ENCODE results near the gene GFRA1. TPM values are rescaled to one million over a fixed set of nuclear protein-coding genes. Genes with fewer than 3 reads are reported as not detected.

The GFRA1 gene
- total RNA-seq, 2 donors from 2014 or later: 1.6 to 3.1 TPM

DNA sequence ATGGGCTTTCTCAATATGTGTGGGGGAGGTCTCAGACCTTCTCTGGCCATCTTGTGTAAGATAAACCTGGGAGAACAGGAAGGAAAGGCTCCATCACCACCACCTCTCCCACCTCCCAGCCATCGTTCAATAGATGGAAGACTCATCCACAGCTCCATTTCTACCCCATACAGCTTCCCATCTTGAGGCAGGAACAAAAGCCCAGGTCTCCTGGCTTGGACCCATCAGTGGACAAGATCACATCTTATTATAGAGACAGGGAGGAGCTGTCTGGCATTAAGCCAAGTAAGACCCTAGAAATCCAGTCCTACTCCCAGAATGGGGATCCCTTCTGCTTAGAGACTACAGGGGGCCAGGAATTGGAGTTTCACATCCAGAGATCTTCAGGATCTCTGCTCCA lies 150.3 kb downstream of the GFRA1 start:
- Mint-ChIP-seq H3K27me3 (ENCODE audit: insufficient read depth) (peaks cover 47% of the 10 kb centered on the region), H3K9me3 (no peaks in the 10 kb centered on the region), H3K36me3 (ENCODE audit: low read depth) (no peaks in the 10 kb centered on the region), H3K27ac (no peak overlapping the region), H3K4me1 (no peaks in the 10 kb centered on the region), H3K4me3 (no peak overlapping the region)
- Histone ChIP-seq H3K4me3 (ENCODE audit: low read length) (no peak overlapping the region), H3K27ac (ENCODE audit: low read depth, low read length) (no peak overlapping the region), H3K4me1 (ENCODE audit: control insufficient read depth, insufficient read depth, low read length) (no peaks in the 10 kb centered on the region), H3K9ac (ENCODE audit: extremely low read depth, low read length, poor library complexity, severe bottlenecking) (no peak overlapping the region), H3K9me3 (ENCODE audit: control insufficient read depth, low read length) (no peaks in the 10 kb centered on the region), H3K27me3 (ENCODE audit: control insufficient read depth, insufficient read depth, low read length, poor library complexity, severe bottlenecking) (no peaks in the 10 kb centered on the region), H3K36me3 (ENCODE audit: control insufficient read depth, insufficient read depth, low read length) (no peaks in the 10 kb centered on the region)
- no peak for DNase-seq
- TF ChIP-seq, protein P1, sequence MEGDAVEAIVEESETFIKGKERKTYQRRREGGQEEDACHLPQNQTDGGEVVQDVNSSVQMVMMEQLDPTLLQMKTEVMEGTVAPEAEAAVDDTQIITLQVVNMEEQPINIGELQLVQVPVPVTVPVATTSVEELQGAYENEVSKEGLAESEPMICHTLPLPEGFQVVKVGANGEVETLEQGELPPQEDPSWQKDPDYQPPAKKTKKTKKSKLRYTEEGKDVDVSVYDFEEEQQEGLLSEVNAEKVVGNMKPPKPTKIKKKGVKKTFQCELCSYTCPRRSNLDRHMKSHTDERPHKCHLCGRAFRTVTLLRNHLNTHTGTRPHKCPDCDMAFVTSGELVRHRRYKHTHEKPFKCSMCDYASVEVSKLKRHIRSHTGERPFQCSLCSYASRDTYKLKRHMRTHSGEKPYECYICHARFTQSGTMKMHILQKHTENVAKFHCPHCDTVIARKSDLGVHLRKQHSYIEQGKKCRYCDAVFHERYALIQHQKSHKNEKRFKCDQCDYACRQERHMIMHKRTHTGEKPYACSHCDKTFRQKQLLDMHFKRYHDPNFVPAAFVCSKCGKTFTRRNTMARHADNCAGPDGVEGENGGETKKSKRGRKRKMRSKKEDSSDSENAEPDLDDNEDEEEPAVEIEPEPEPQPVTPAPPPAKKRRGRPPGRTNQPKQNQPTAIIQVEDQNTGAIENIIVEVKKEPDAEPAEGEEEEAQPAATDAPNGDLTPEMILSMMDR (conservative IDR thresholded peaks at IDR 0.05): no peak
- 94% methylated on average over 1 of the region's 1 CpG; no CpG with 5 or more reads in 1 of the 2 experiments for WGBS, 2 experiments (ENCODE audit: insufficient coverage in 1 of 2, insufficient read length in 1 of 2)

DNA sequence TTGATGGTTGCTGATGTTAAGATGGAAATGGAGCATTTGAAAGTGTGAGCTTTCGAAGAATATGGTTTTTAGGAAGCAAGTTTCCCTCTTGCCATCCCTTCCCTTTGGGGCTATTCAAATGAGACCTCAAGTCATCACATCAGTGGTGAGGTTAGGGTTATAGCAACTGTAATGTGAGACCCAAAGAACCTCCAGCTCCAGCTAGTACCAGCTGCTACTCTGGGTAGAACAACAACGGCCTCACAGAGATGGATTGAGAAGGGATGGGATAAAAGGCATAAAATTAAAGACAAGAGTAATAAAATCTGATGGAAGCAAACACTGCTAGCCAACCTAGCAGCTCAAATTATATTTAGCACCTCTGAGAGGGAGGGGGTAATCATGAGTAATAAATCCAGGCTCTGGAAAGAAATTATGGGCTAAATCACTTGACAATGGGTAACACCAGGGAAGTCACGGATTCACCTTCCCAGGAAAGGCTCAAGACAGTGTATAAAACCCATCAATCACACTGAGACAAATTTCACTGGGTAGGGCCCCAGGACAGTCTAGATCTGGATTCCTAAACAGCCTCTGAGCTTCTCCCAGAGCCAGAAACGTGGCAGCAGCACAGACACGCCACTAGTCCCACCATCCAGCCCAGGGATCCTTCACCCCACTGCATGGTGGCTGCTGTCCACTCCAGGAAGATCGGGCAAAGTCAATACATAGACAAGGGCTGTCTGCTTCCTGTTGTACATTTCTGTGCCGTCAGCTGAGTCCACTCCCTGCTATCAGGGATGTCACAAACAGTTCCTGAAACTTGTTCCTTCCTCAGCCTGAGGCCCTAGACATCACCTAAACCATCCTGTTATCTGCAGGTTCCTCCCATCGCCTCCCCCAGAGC lies 151.1 kb downstream of the GFRA1 start:
- no peaks in the 10 kb centered on the region for H3K9me3 ChIP-seq (ENCODE audit: control insufficient read depth, low read length)
- TF ChIP-seq, protein P1 (conservative IDR thresholded peaks at IDR 0.05): no peak
- WGBS, 2 experiments (ENCODE audit: insufficient coverage in 1 of 2, insufficient read length in 1 of 2): 77 to 90% methylated on average over 5 to 8 of the region's 8 CpGs
- no peaks in the 10 kb centered on the region for H3K4me1 ChIP-seq (ENCODE audit: control insufficient read depth, insufficient read depth, low read length)
- no peak overlapping the region for H3K9ac ChIP-seq (ENCODE audit: extremely low read depth, low read length, poor library complexity, severe bottlenecking)
- no peaks in the 10 kb centered on the region for H3K27me3 ChIP-seq (ENCODE audit: control insufficient read depth, insufficient read depth, low read length, poor library complexity, severe bottlenecking)
- Mint-ChIP-seq H3K36me3 (ENCODE audit: low read depth) (no peaks in the 10 kb centered on the region), H3K4me1 (no peaks in the 10 kb centered on the region), H3K4me3 (no peak overlapping the region), H3K9me3 (no peaks in the 10 kb centered on the region), H3K27ac (no peak overlapping the region), H3K27me3 (ENCODE audit: insufficient read depth) (peaks cover 51% of the 10 kb centered on the region)
- H3K4me3 ChIP-seq (ENCODE audit: low read length): no peak overlapping the region
- no peak overlapping the region for H3K27ac ChIP-seq (ENCODE audit: low read depth, low read length)
- H3K36me3 ChIP-seq (ENCODE audit: control insufficient read depth, insufficient read depth, low read length): no peaks in the 10 kb centered on the region
- no peak for DNase-seq

DNA sequence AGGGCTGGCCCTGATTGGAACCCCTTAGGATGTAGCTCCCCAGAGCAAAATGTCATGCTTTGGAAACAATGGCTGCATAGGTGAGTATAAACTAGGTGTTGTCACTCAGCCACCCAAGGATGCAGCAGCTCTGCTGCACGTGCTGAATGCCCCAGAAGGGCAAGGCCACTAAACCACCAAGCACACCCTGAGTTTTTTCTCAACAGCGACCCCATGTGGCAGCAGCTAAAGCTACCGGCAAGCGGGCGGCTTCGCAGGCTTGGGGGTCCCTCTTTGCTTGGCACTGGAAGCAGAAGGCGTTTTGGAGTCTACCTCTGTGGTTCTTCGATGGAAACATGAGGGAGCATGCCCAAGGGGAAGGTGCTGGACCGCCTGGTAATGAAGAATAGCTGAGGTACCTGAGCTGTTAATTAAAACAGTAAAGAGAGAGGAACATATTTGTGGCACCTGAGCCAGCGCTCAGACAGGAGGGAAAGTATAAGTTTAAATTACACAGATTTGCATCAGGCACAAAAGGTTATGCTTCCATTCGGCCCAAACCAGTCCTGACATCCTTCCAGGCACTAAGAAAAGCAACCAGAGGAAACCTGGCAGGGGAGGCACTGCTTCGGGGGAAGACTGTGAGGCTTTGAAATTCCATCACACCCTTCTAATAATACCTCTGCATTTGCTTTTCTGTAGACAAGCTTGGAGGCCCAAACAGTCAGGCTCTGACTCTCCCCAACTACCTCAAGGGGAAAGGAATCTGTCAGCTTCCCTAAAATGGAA lies 152.1 kb downstream of the GFRA1 start:
- no peak overlapping the region for H3K4me3 Mint-ChIP-seq
- DNase-seq: peak; percentile 94
- no peaks in the 10 kb centered on the region for H3K27me3 ChIP-seq (ENCODE audit: control insufficient read depth, insufficient read depth, low read length, poor library complexity, severe bottlenecking)
- no peaks in the 10 kb centered on the region for H3K4me1 ChIP-seq (ENCODE audit: control insufficient read depth, insufficient read depth, low read length)
- H3K27ac Mint-ChIP-seq: no peak overlapping the region
- H3K9me3 Mint-ChIP-seq: no peaks in the 10 kb centered on the region
- no peaks in the 10 kb centered on the region for H3K36me3 ChIP-seq (ENCODE audit: control insufficient read depth, insufficient read depth, low read length)
- H3K4me1 Mint-ChIP-seq: no peaks in the 10 kb centered on the region
- H3K4me3 ChIP-seq (ENCODE audit: low read length): no peak overlapping the region
- peaks cover 52% of the 10 kb centered on the region for H3K27me3 Mint-ChIP-seq (ENCODE audit: insufficient read depth)
- WGBS, 2 experiments (ENCODE audit: insufficient coverage in 1 of 2, insufficient read length in 1 of 2): 64 to 66% methylated on average over 7 to 12 of the region's 12 CpGs
- TF ChIP-seq, protein P1 (conservative IDR thresholded peaks at IDR 0.05): peak; percentile 94
- no peaks in the 10 kb centered on the region for H3K9me3 ChIP-seq (ENCODE audit: control insufficient read depth, low read length)
- no peak overlapping the region for H3K27ac ChIP-seq (ENCODE audit: low read depth, low read length)
- no peak overlapping the region for H3K9ac ChIP-seq (ENCODE audit: extremely low read depth, low read length, poor library complexity, severe bottlenecking)
- H3K36me3 Mint-ChIP-seq (ENCODE audit: low read depth): no peaks in the 10 kb centered on the region
